ENCODE data around the gene NOS3. TPM values are rescaled to one million over a fixed set of nuclear protein-coding genes. Genes with fewer than 3 reads are reported as not detected.

NOS3 gene
- total and polyA plus RNA-seq, 2 donors (not counting 3 experiments of a cell fraction or from before 2014, with no cell fraction given): 82.8 to 95.1 TPM

DNA sequence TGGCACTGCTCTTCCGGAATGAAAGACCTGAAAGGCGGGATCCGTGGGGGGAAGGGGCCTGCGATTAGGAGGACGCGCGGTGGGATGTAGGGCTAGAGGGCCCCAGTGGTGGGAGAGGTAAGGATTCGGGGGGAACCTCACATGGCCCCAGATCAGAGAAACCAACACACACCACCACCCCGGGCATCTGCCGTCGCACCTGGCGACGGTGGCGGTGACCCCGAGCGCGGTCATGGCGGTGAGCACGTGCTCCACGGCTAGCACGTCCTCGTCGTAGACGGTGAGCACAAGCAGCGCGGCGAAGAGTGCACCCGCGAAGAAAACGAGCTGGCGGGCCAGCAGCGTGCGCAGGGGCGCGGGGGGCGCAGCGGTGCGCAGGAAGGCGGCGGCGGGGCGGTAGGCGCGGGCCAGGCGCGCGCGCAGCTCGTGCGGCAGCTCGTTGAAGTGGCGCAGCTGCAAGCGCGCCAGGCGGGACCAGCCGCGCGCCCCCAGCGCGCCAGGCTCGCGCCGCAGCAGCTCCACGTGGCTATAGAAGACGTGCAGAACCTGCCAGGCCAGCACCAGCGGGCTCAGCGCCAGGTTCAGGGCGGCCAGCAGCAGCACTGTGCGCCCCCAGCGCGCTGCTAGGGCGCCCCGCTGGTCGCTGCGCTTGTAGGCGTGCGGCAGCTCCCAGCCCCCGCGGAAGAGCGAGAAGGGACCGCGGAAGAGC lies 27.8 kb downstream of the NOS3 start:
- FAIRE-seq (no peak), DNase-seq (ENCODE audit: low read depth, low spot score) (peak; percentile 56)
- POLR2A ChIA-PET: no interaction called here
- Histone ChIP-seq H3K4me2 (ENCODE audit: insufficient read depth, low read length) (no peak overlapping the region), H3K79me2 (ENCODE audit: control insufficient read depth, insufficient read depth, low read length) (no peaks in the 10 kb centered on the region), H3K4me1 (ENCODE audit: control insufficient read depth, extremely low read depth, insufficient read depth, low read length) (peaks cover 7% of the 10 kb centered on the region), H4K20me1 (replicated peaks; ENCODE audit: control insufficient read depth, extremely low read depth, insufficient read depth, low read length) (no peaks in the 10 kb centered on the region), H3K9me3 (replicated peaks; ENCODE audit: control insufficient read depth, insufficient read depth, low read length) (no peaks in the 10 kb centered on the region), H3K9ac (replicated peaks; ENCODE audit: extremely low read depth, insufficient read depth, low read length) (no peak overlapping the region), H3K27ac (ENCODE audit: insufficient read depth, low read depth, low read length) (no peak overlapping the region), H3K9me1 (replicated peaks; ENCODE audit: control insufficient read depth, extremely low read depth, insufficient read depth, low read length) (no peaks in the 10 kb centered on the region), H3K27me3 (ENCODE audit: control insufficient read depth in 2 of 2, insufficient read depth in 2 of 2, low read length in 2 of 2) (peaks cover 12 to 14% of the 10 kb centered on the region in 2 experiments), H2AFZ (ENCODE audit: low read depth, low read length) (peak overlapping the region; percentile 73), H3K36me3 (ENCODE audit: control insufficient read depth in 2 of 2, extremely low read depth in 1 of 2, insufficient read depth in 2 of 2, low read length in 2 of 2) (peaks cover 0 to 8% of the 10 kb centered on the region in 2 experiments), H3K4me3 (replicated peaks in 1 of 3; ENCODE audit: insufficient read depth in 1 of 3, low read depth in 1 of 3, low read length in 3 of 3) (no peak overlapping the region)
- dilution Hi-C loops (cut with MboI; ENCODE audit: extremely low pct_ligation_motif_present, low sequenced_read_pairs) (no loop called here), intact Hi-C loops (cut with micrococcal nuclease) (loop anchor here (1.0 kb wide), 3 partner anchors 55 to 240 kb away; no protein-coding TSS in a partner anchor)
- CTCF ChIA-PET: interaction anchor here (0.5 to 8.8 kb wide), 46 partner anchors 8 to 240 kb away, joined by 3 to 107 read pairs (median 5); partner anchors contain the start of gene ABCB8
- BruUV-seq (replicated peaks): no TSS peak
- TF ChIP-seq, protein P1, sequence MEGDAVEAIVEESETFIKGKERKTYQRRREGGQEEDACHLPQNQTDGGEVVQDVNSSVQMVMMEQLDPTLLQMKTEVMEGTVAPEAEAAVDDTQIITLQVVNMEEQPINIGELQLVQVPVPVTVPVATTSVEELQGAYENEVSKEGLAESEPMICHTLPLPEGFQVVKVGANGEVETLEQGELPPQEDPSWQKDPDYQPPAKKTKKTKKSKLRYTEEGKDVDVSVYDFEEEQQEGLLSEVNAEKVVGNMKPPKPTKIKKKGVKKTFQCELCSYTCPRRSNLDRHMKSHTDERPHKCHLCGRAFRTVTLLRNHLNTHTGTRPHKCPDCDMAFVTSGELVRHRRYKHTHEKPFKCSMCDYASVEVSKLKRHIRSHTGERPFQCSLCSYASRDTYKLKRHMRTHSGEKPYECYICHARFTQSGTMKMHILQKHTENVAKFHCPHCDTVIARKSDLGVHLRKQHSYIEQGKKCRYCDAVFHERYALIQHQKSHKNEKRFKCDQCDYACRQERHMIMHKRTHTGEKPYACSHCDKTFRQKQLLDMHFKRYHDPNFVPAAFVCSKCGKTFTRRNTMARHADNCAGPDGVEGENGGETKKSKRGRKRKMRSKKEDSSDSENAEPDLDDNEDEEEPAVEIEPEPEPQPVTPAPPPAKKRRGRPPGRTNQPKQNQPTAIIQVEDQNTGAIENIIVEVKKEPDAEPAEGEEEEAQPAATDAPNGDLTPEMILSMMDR (IDR thresholded peaks at IDR 0.05; ENCODE audit: extremely low read depth in 1 of 2, insufficient read depth in 1 of 2, low read depth in 1 of 2, low read length in 2 of 2): no peak
- no peak for TF ChIP-seq GATA2 (IDR thresholded peaks at IDR 0.05; ENCODE audit: insufficient read depth, insufficient read length, low read depth, low read length)
- peak; percentile 46 for TF ChIP-seq EZH2 (IDR thresholded peaks at IDR 0.05; ENCODE audit: borderline replicate concordance, low read depth, low read length, severe bottlenecking)

DNA sequence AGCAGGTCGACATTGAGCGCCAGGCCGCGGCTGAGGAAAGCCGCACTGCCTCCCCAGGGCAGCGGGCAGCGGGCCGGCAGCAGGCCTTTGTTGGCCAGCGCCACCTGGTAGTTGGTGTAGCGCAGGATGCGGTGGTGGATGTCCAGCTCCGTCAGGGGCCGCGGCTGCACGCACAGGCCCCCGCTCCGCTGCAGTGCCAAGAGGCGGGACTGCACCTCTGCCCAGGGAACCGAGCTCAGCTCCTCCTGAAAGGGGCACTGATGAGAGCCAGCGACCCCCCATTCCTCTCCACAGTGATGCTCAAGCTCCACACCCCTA lies 28.3 kb downstream of the NOS3 start:
- Histone ChIP-seq H3K9ac (replicated peaks; ENCODE audit: extremely low read depth, insufficient read depth, low read length) (no peak overlapping the region), H3K4me2 (ENCODE audit: insufficient read depth, low read length) (no peak overlapping the region), H3K9me3 (replicated peaks; ENCODE audit: control insufficient read depth, insufficient read depth, low read length) (no peaks in the 10 kb centered on the region), H3K4me1 (ENCODE audit: control insufficient read depth, extremely low read depth, insufficient read depth, low read length) (peaks cover 7% of the 10 kb centered on the region), H4K20me1 (replicated peaks; ENCODE audit: control insufficient read depth, extremely low read depth, insufficient read depth, low read length) (no peaks in the 10 kb centered on the region), H3K9me1 (replicated peaks; ENCODE audit: control insufficient read depth, extremely low read depth, insufficient read depth, low read length) (no peaks in the 10 kb centered on the region), H2AFZ (ENCODE audit: low read depth, low read length) (peak overlapping the region; percentile 73), H3K4me3 (replicated peaks in 1 of 3; ENCODE audit: insufficient read depth in 1 of 3, low read depth in 1 of 3, low read length in 3 of 3) (no peak overlapping the region), H3K79me2 (ENCODE audit: control insufficient read depth, insufficient read depth, low read length) (no peaks in the 10 kb centered on the region), H3K27ac (ENCODE audit: insufficient read depth, low read depth, low read length) (no peak overlapping the region), H3K36me3 (ENCODE audit: control insufficient read depth in 2 of 2, extremely low read depth in 1 of 2, insufficient read depth in 2 of 2, low read length in 2 of 2) (peaks cover 0 to 5% of the 10 kb centered on the region in 2 experiments), H3K27me3 (ENCODE audit: control insufficient read depth in 2 of 2, insufficient read depth in 2 of 2, low read length in 2 of 2) (peaks cover 12 to 14% of the 10 kb centered on the region in 2 experiments)
- no TSS peak for BruUV-seq (replicated peaks)
- intact Hi-C loops (cut with micrococcal nuclease) (no loop called here), dilution Hi-C loops (cut with MboI; ENCODE audit: extremely low pct_ligation_motif_present, low sequenced_read_pairs) (no loop called here)
- TF ChIP-seq GATA2 (IDR thresholded peaks at IDR 0.05; ENCODE audit: insufficient read depth, insufficient read length, low read depth, low read length) (no peak), POLR2A (IDR thresholded peaks at IDR 0.05; ENCODE audit: low read depth, low read length) (no peak), EZH2 (IDR thresholded peaks at IDR 0.05; ENCODE audit: borderline replicate concordance, low read depth, low read length, severe bottlenecking) (peak; percentile 6)
- POLR2A ChIA-PET: no interaction called here
- DNase-seq (ENCODE audit: low read depth, low spot score): no peak
- no peak for FAIRE-seq
- CTCF ChIA-PET: interaction anchor here (0.7 to 8.8 kb wide), 33 partner anchors 9 to 147 kb away, joined by 3 to 107 read pairs (median 5); partner anchors contain the start of gene ABCB8
